ENCODE results near the gene GRK5. TPM values are rescaled to one million over a fixed set of nuclear protein-coding genes. Genes with fewer than 3 reads are reported as not detected.

The GRK5 gene
- total RNA-seq, 3 donors from 2014 or later (not counting 1 experiment from before 2014, with no cell fraction given), result 37.6 to 54.3 (median 47.9) TPM

- no peaks in the 10 kb centered on the region for H3K36me3 Mint-ChIP-seq
- no peak overlapping the region for H3K4me3 Mint-ChIP-seq
- H3K27me3 ChIP-seq (ENCODE audit: control insufficient read depth, insufficient read depth, low read length), result no peaks in the 10 kb centered on the region
- intact Hi-C loops (cut with micrococcal nuclease), result no loop called here
- H3K4me1 Mint-ChIP-seq, result peaks cover 53 to 70% of the 10 kb centered on the region in 2 donors
- no peak overlapping the region for H3K4me3 ChIP-seq (ENCODE audit: low read length)
- H3K4me1 ChIP-seq (ENCODE audit: control insufficient read depth, insufficient read depth, low read length), result peaks cover 4% of the 10 kb centered on the region
- H3K36me3 ChIP-seq (ENCODE audit: control insufficient read depth, insufficient read depth, low read length), result peaks cover 2% of the 10 kb centered on the region
- H3K27ac Mint-ChIP-seq, result peak overlapping the region in 1 of 2 donors; percentile 12
- ATAC-seq (no peak), DNase-seq (no peak)
- H3K9me3 ChIP-seq (ENCODE audit: control insufficient read depth, insufficient read depth, low read length), result no peaks in the 10 kb centered on the region
- H3K27me3 Mint-ChIP-seq (ENCODE audit: low read depth in 2 of 2), result no peaks in the 10 kb centered on the region
- 86% methylated on average over 4 of the region's 4 CpGs for WGBS (ENCODE audit: insufficient coverage)
- TF ChIP-seq, protein P1, sequence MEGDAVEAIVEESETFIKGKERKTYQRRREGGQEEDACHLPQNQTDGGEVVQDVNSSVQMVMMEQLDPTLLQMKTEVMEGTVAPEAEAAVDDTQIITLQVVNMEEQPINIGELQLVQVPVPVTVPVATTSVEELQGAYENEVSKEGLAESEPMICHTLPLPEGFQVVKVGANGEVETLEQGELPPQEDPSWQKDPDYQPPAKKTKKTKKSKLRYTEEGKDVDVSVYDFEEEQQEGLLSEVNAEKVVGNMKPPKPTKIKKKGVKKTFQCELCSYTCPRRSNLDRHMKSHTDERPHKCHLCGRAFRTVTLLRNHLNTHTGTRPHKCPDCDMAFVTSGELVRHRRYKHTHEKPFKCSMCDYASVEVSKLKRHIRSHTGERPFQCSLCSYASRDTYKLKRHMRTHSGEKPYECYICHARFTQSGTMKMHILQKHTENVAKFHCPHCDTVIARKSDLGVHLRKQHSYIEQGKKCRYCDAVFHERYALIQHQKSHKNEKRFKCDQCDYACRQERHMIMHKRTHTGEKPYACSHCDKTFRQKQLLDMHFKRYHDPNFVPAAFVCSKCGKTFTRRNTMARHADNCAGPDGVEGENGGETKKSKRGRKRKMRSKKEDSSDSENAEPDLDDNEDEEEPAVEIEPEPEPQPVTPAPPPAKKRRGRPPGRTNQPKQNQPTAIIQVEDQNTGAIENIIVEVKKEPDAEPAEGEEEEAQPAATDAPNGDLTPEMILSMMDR (IDR thresholded peaks at IDR 0.05), result no peak
- no peak overlapping the region for H3K27ac ChIP-seq (ENCODE audit: low read length)
- H3K9me3 Mint-ChIP-seq, result no peaks in the 10 kb centered on the region
Measured at GRCh38 chr10:119377451-119377957, 170.1 kb downstream of the GRK5 start.

- no peaks in the 10 kb centered on the region for H3K27me3 ChIP-seq (ENCODE audit: control insufficient read depth, insufficient read depth, low read length)
- H3K4me3 Mint-ChIP-seq, result no peak overlapping the region
- no peak for DNase-seq
- intact Hi-C loops (cut with micrococcal nuclease), result no loop called here
- no peak for ATAC-seq
- H3K4me1 Mint-ChIP-seq, result peaks cover 54 to 70% of the 10 kb centered on the region in 2 donors
- no peak overlapping the region for H3K4me3 ChIP-seq (ENCODE audit: low read length)
- no peak overlapping the region for H3K27ac ChIP-seq (ENCODE audit: low read length)
- peaks cover 2% of the 10 kb centered on the region for H3K36me3 ChIP-seq (ENCODE audit: control insufficient read depth, insufficient read depth, low read length)
- no peaks in the 10 kb centered on the region for H3K27me3 Mint-ChIP-seq (ENCODE audit: low read depth in 2 of 2)
- 96% methylated on average over 29 of the region's 29 CpGs for WGBS (ENCODE audit: insufficient coverage)
- peaks cover 4% of the 10 kb centered on the region for H3K4me1 ChIP-seq (ENCODE audit: control insufficient read depth, insufficient read depth, low read length)
- H3K36me3 Mint-ChIP-seq, result no peaks in the 10 kb centered on the region
- TF ChIP-seq, protein P1 (IDR thresholded peaks at IDR 0.05), result no peak
- no peaks in the 10 kb centered on the region for H3K9me3 ChIP-seq (ENCODE audit: control insufficient read depth, insufficient read depth, low read length)
- no peak overlapping the region for H3K27ac Mint-ChIP-seq
- no peaks in the 10 kb centered on the region for H3K9me3 Mint-ChIP-seq
Measured at GRCh38 chr10:119377958-119378736, 170.8 kb downstream of the GRK5 start.

- Mint-ChIP-seq H3K27ac (no peak overlapping the region), H3K4me3 (no peak overlapping the region), H3K4me1 (peaks cover 55 to 71% of the 10 kb centered on the region in 2 donors), H3K9me3 (no peaks in the 10 kb centered on the region), H3K36me3 (no peaks in the 10 kb centered on the region), H3K27me3 (ENCODE audit: low read depth in 2 of 2) (no peaks in the 10 kb centered on the region)
- Histone ChIP-seq H3K27ac (ENCODE audit: low read length) (no peak overlapping the region), H3K36me3 (ENCODE audit: control insufficient read depth, insufficient read depth, low read length) (peaks cover 2% of the 10 kb centered on the region), H3K4me3 (ENCODE audit: low read length) (no peak overlapping the region), H3K27me3 (ENCODE audit: control insufficient read depth, insufficient read depth, low read length) (no peaks in the 10 kb centered on the region), H3K9me3 (ENCODE audit: control insufficient read depth, insufficient read depth, low read length) (no peaks in the 10 kb centered on the region), H3K4me1 (ENCODE audit: control insufficient read depth, insufficient read depth, low read length) (peaks cover 7% of the 10 kb centered on the region)
- DNase-seq (no peak), ATAC-seq (no peak)
- intact Hi-C loops (cut with micrococcal nuclease), result no loop called here
- TF ChIP-seq, protein P1 (IDR thresholded peaks at IDR 0.05), result no peak
- WGBS (ENCODE audit: insufficient coverage), result 98% methylated on average over 8 of the region's 8 CpGs
Measured at GRCh38 chr10:119378737-119379067, 171.3 kb downstream of the GRK5 start.

Measured in natural killer cell (primary cell).